Stomach smooth muscle (tissue), 2 donors: ENCODE results near the gene NES.
A peak's percentile ranks its signal among the peaks of the same experiment; 100 is the strongest.

Experiments used
- H3K27ac ChIP-seq: one replicate; pipeline ENCODE4 v1.7.0; 2013; ENCODE audit warnings: mild to moderate bottlenecking, low read length, inconsistent platforms
- H3K27me3 ChIP-seq, 2 donors: one replicate each; pipeline ENCODE4 v1.7.0; 2013; ENCODE audit warnings: low read length in 2 of 2; ENCODE audit not compliant: insufficient read depth in 2 of 2, control insufficient read depth in 1 of 2
- H3K36me3 ChIP-seq, 2 donors: one replicate each; pipeline ENCODE4 v1.7.0; 2013; ENCODE audit warnings: low read length in 2 of 2; ENCODE audit not compliant: control insufficient read depth in 2 of 2, insufficient read depth in 2 of 2
- H3K4me1 ChIP-seq: one replicate; pipeline ENCODE4 v1.7.0; 2013; ENCODE audit warnings: low read length; ENCODE audit not compliant: control insufficient read depth, insufficient read depth
- H3K4me3 ChIP-seq, 2 donors: one replicate each; pipeline ENCODE4 v1.7.0; 2013; ENCODE audit warnings: low read length in 2 of 2
- H3K9ac ChIP-seq, 2 donors: one replicate each; pipeline ENCODE4 v1.7.0; 2013; ENCODE audit warnings: low read length in 2 of 2, mild to moderate bottlenecking in 1 of 2
- H3K9me3 ChIP-seq, 2 donors: one replicate each; pipeline ENCODE4 v1.7.0; 2013; ENCODE audit warnings: low read length in 2 of 2; ENCODE audit not compliant: control insufficient read depth in 2 of 2
- donor health status: healthy.
- donor health status: Pancreatic carcinoma.

The NES gene

DNA sequence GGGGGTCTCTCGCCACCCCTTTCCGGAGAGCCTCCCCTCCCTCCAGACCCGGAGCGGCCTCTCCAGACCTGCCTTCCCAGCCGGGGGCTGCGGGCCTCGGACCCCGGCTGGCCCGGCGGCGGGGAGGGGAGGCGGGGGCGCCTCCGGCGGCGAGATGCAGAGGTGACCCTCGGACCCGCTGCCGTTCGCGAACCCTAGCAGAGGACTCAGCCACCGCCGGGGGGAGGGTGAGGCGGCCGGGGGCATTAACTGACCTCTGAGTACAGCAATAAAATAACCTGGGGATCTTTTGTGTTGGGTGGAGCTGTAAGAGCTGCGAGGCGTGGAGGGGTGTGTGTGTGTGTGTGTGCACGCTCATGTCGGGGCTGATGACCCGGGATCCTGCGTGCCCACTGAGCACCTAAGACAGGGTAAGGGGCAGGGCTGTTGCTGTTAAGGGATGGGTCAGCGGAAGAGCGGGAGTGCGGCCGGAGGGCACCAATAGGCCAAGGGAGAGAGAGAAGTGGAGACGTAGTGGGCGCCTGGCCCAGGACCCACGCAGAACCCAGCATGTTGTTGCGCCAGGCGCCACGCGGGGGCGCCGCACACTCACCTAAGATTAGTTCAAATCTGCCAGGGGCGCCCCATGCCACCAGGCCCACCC is 51.6 kb downstream of the NES start:
- Histone ChIP-seq H3K27ac (no peak overlapping the region), H3K9ac (no peak overlapping the region), H3K4me1 (peaks cover 22% of the 10 kb centered on the region), H3K36me3 (no peaks in the 10 kb centered on the region), H3K27me3 (peaks cover 33 to 44% of the 10 kb centered on the region in 2 donors), H3K9me3 (no peaks in the 10 kb centered on the region), H3K4me3 (peak overlapping the region in 1 of 2 donors; percentile 70)

DNA sequence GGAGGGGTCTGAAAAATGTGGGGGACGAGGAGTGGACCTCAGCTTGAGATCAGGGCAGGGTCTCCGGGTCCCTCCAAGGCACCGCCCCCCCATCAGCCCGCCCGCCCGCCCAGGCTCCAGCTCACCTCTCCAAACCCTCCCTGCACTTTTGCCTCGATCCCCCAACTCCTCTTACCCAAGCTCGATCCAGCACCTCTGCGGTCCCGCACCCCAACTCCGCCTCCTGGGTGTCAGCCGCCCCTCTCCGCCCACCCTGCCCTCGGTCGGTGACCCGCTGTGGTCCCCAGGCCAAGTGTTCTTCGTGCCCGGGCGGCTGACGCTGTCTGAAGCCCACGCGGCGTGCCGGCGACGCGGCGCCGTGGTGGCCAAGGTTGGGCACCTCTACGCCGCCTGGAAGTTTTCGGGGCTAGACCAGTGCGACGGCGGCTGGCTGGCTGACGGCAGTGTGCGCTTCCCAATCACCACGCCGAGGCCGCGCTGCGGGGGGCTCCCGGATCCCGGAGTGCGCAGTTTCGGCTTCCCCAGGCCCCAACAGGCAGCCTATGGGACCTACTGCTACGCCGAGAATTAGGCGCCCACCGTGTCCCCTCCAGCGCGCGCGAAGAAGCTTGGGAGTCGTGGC is 52.3 kb downstream of the NES start:
- no peaks in the 10 kb centered on the region for H3K9me3 ChIP-seq
- H3K4me3 ChIP-seq: peak overlapping the region in 1 of 2 donors; percentile 70
- no peak overlapping the region for H3K27ac ChIP-seq
- H3K36me3 ChIP-seq: no peaks in the 10 kb centered on the region
- peaks cover 22% of the 10 kb centered on the region for H3K4me1 ChIP-seq
- H3K27me3 ChIP-seq: peaks cover 27 to 44% of the 10 kb centered on the region in 2 donors
- H3K9ac ChIP-seq: no peak overlapping the region

DNA sequence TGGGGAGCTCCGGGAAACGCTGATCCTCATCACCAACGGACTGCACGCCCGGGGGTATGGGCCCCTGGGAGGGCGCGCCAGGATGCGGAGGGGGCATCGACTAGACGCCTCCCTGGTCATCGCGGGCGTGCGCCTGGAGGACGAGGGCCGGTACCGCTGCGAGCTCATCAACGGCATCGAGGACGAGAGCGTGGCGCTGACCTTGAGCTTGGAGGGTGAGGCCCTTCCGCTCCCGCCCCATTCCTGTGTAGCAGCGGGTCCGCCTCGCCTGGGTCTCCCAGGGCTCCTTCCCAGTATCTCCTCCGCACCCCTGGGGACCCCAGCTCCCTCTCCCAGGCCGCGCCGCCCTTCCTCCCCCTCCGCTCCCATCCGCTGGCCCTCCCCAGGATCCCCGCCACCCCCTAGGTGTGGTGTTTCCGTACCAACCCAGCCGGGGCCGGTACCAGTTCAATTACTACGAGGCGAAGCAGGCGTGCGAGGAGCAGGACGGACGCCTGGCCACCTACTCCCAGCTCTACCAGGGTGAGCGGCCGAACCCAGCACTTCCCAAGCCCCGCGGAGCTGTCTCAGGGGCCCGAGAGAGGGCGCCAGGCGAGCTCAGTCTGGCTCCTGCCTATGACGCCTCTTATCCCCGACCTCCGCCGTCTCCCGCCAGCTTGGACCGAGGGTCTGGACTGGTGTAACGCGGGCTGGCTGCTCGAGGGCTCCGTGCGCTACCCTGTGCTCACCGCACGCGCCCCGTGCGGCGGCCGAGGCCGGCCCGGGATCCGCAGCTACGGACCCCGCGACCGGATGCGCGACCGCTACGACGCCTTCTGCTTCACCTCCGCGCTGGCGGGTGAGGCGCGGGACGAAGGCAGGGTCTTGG is 53.0 kb downstream of the NES start:
- peaks cover 31 to 41% of the 10 kb centered on the region in 2 donors for H3K27me3 ChIP-seq
- H3K4me1 ChIP-seq: peaks cover 22% of the 10 kb centered on the region
- no peak overlapping the region for H3K27ac ChIP-seq
- no peaks in the 10 kb centered on the region for H3K36me3 ChIP-seq
- no peaks in the 10 kb centered on the region for H3K9me3 ChIP-seq
- no peak overlapping the region for H3K9ac ChIP-seq
- peak overlapping the region; percentile 25 to 70 for H3K4me3 ChIP-seq

DNA sequence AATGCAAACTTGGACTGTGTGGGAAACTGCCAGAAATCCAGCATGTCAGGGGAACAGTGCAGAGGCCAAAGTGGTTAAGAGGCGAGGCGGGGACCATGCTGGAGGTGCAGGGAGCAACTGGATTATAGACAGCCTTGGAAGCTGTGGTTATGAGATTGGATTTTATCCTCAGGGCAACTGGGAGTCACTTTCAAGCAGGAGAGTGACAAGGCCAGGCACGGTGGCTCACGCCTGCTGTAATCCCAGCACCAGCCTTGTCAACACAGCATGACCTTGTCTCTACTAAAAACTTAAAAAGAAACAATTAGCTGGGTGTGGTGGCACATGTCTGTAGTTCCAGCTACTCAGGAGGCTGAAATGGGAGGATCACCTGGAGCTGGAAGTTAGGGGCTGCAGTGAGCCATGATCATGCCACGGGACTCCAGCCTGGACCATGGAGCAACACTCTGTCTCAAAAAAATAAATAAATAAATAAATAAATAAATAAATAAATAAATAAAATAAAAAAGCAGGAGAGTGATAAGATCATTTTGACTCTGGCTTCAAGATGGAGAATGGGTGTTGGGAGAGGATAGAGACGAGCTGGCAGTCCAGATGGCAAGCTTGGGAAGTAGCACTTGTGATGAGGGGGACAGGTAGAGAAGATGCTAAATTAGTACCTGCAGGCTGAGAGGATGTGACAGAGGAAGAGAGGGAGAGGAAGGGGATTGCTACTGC is 54.5 kb downstream of the NES start:
- Histone ChIP-seq H3K4me1 (peaks cover 22% of the 10 kb centered on the region), H3K9me3 (no peaks in the 10 kb centered on the region), H3K9ac (no peak overlapping the region), H3K27ac (no peak overlapping the region), H3K36me3 (no peaks in the 10 kb centered on the region), H3K27me3 (peaks cover 32 to 40% of the 10 kb centered on the region in 2 donors), H3K4me3 (no peak overlapping the region)

DNA sequence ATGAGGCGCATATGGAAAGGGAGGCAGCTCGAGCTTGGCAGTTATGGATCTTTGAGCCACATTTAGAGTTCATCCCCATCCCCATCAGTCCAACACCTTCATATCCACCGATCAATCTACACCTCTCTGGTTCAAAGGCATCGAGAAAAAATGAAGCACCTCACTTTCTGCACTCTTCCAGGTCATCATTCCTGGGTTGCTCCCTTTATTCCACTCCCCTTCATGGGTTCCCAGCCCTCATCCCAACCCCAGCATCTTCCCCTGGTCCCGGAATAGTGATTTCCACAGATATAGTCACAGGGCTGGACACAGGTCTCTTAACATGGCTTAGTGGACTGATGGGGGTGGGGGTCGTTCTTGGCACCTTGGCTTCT is 57.6 kb downstream of the NES start:
- H3K9me3 ChIP-seq: no peaks in the 10 kb centered on the region
- peaks cover 32% of the 10 kb centered on the region for H3K4me1 ChIP-seq
- H3K9ac ChIP-seq: no peak overlapping the region
- H3K27ac ChIP-seq: no peak overlapping the region
- H3K27me3 ChIP-seq: peaks cover 11 to 18% of the 10 kb centered on the region in 2 donors
- no peak overlapping the region for H3K4me3 ChIP-seq
- no peaks in the 10 kb centered on the region for H3K36me3 ChIP-seq

DNA sequence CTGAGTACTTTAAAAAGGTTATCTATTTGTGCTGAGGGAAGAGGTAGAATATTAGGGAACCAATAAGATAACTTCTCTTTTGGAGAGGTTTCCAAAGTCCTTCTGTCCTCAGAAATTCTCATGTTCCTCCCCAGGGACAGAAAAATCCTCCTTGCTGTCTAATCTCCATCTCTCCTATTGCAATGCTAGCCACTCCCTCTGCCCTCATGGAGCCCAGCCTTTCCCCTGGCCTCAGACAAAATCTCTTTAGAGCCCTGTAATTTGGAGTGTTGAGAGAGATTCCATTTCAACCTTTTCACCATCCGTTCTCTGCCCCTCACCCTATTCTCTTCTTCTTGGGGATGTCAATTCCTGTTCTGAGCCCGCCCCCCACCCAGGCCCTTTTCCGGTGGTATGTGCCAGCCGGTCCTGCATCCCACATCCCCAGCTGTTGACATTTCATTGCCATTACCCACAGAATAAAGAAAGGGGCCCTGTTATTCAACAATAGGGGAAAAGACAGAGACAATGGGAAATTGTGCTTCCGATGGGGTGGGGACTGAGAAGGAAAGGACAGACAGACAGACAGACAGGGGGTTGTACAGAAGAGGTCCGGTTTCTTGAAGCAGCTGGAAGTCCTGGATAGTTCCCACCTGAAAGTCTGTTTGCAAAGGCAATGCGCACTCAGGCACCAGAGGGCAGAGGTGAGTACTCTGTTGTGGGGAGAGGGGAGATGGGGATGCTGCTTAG is 58.2 kb downstream of the NES start, which contains the start of gene HAPLN2:
HAPLN2 (plus strand) TSS at position 563 of the 729 bp plus-strand sequence. CDS start 4,076 bp downstream, outside the sequence.
- Histone ChIP-seq H3K9me3 (no peaks in the 10 kb centered on the region), H3K4me3 (no peak within 1 kb of the TSS), H3K9ac (no peak within 1 kb of the TSS), H3K27me3 (peaks cover 5 to 13% of the 10 kb centered on the region in 2 donors), H3K36me3 (no peaks in the 10 kb centered on the region), H3K27ac (no peak within 1 kb of the TSS), H3K4me1 (peaks cover 29% of the 10 kb centered on the region)
